DOHH2 (cell line): ENCODE data around the gene CSGALNACT2.
"Not testable (repeated sequence)": the region's sequence is repeated elsewhere in the genome, so short reads cannot be mapped to it uniquely, and the experiment has no call there.

Experiments
- H3F3A ChIP-seq: fragments of 200-600 bp; sonication (generic), shearing (Covaris generic); 2 replicates; pipeline ENCODE4 v1.6.0; 2016; ENCODE audit warnings: antibody characterized with exemption, mild to moderate bottlenecking; ENCODE audit not compliant: control insufficient read depth, insufficient read depth
- H3K27ac ChIP-seq: fragments of 200-600 bp; sonication (generic); 2 replicates; pipeline ENCODE4 v1.5.1; 2014; ENCODE audit warnings: low read depth, mild to moderate bottlenecking, low read length, moderate library complexity
- H3K27me3 ChIP-seq: fragments of 200-600 bp; sonication (generic); 2 replicates; pipeline ENCODE4 v1.6.1; 2014; ENCODE audit warnings: mild to moderate bottlenecking, low read length, mixed read lengths; ENCODE audit not compliant: control insufficient read depth
- H3K36me3 ChIP-seq: fragments of 200-600 bp; sonication (generic); 2 replicates; pipeline ENCODE4 v1.6.1; 2014; ENCODE audit warnings: mild to moderate bottlenecking, low read length, moderate library complexity, mixed read lengths; ENCODE audit not compliant: control insufficient read depth
- H3K4me1 ChIP-seq: fragments of 200-600 bp; sonication (generic); 2 replicates; pipeline ENCODE4 v1.6.1; 2014; ENCODE audit warnings: mild to moderate bottlenecking, low read length, mixed read lengths; ENCODE audit not compliant: control insufficient read depth
- H3K4me2 ChIP-seq: fragments of 200-600 bp; sonication (generic); 2 replicates; pipeline ENCODE4 v1.6.0; 2014; ENCODE audit warnings: mild to moderate bottlenecking, low read length, moderate library complexity
- H3K4me3 ChIP-seq: fragments of 200-600 bp; sonication (generic); 2 replicates; pipeline ENCODE4 v1.5.1; 2014; ENCODE audit warnings: mild to moderate bottlenecking, low read length, mixed read lengths
- H3K79me2 ChIP-seq: fragments of 200-600 bp; sonication (generic); 2 replicates; pipeline ENCODE4 v1.6.1; 2014; ENCODE audit warnings: mild to moderate bottlenecking, low read length, mixed read lengths; ENCODE audit not compliant: control insufficient read depth
- H3K9me2 ChIP-seq: fragments of 200-600 bp; sonication (generic); replicated peaks from 2 replicates; pipeline ENCODE4 v1.6.1; 2014; ENCODE audit warnings: mild to moderate bottlenecking, low read length, mixed read lengths; ENCODE audit not compliant: control insufficient read depth
- H3K9me3 ChIP-seq: fragments of 200-600 bp; sonication (generic); 2 replicates; pipeline ENCODE4 v1.6.1; 2014; ENCODE audit warnings: antibody characterized with exemption, low read length, mixed read lengths; ENCODE audit not compliant: control insufficient read depth, insufficient read depth
- H4K20me1 ChIP-seq: fragments of 200-600 bp; sonication (generic); 2 replicates; pipeline ENCODE4 v1.6.0; 2014; ENCODE audit warnings: low read depth, mild to moderate bottlenecking, antibody characterized with exemption, low read length, moderate library complexity; ENCODE audit not compliant: control insufficient read depth, insufficient read depth
- EZH2phosphoT487 ChIP-seq: fragments of 200-600 bp; sonication (generic); IDR thresholded peaks from 2 replicates; pipeline ENCODE4 v1.6.1; 2017; ENCODE audit warnings: borderline replicate concordance, mild to moderate bottlenecking, antibody characterized with exemption, low read length, moderate library complexity, mixed read lengths
- TF ChIP-seq, protein P1 (sequence below): fragments of 200-600 bp; sonication (generic); IDR thresholded peaks from one replicate; pipeline ENCODE4 v1.5.1; 2014; ENCODE audit warnings: antibody characterized with exemption, mild to moderate bottlenecking, low read depth, low read length; ENCODE audit not compliant: poor library complexity, severe bottlenecking

The CSGALNACT2 gene

DNA sequence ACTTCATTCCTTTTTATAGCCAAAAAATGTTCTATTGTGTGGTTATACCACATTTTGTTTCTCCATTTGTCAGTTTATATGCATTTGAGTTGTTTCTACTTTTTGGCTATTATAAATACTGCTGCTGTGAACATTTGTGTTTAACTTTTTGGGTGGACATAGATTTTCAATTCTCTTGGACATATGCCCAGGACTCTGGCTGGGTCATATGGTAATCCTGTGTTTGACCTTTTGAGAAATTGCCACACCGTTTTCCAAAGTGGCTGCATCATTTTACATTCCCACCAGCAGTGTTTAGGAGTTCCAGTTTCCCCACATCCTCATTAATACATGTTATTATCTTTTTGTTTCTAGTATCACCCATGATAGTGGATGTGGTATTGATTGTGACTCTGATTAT, 39.4 kb downstream of the CSGALNACT2 start:
- Histone ChIP-seq H3F3A (no peaks in the 10 kb centered on the region), H3K9me2 (no peaks in the 10 kb centered on the region), H3K4me1 (no peaks in the 10 kb centered on the region), H3K4me2 (no peak overlapping the region), H3K9me3 (no peaks in the 10 kb centered on the region), H4K20me1 (no peaks in the 10 kb centered on the region), H3K36me3 (peaks cover 17% of the 10 kb centered on the region; the same call in 1 of the 2 replicates), H3K4me3 (no peak overlapping the region), H3K27me3 (no peaks in the 10 kb centered on the region), H3K27ac (no peak overlapping the region), H3K79me2 (no peaks in the 10 kb centered on the region)
- TF ChIP-seq, protein P1, sequence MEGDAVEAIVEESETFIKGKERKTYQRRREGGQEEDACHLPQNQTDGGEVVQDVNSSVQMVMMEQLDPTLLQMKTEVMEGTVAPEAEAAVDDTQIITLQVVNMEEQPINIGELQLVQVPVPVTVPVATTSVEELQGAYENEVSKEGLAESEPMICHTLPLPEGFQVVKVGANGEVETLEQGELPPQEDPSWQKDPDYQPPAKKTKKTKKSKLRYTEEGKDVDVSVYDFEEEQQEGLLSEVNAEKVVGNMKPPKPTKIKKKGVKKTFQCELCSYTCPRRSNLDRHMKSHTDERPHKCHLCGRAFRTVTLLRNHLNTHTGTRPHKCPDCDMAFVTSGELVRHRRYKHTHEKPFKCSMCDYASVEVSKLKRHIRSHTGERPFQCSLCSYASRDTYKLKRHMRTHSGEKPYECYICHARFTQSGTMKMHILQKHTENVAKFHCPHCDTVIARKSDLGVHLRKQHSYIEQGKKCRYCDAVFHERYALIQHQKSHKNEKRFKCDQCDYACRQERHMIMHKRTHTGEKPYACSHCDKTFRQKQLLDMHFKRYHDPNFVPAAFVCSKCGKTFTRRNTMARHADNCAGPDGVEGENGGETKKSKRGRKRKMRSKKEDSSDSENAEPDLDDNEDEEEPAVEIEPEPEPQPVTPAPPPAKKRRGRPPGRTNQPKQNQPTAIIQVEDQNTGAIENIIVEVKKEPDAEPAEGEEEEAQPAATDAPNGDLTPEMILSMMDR: no peak
- no peak for TF ChIP-seq EZH2phosphoT487

DNA sequence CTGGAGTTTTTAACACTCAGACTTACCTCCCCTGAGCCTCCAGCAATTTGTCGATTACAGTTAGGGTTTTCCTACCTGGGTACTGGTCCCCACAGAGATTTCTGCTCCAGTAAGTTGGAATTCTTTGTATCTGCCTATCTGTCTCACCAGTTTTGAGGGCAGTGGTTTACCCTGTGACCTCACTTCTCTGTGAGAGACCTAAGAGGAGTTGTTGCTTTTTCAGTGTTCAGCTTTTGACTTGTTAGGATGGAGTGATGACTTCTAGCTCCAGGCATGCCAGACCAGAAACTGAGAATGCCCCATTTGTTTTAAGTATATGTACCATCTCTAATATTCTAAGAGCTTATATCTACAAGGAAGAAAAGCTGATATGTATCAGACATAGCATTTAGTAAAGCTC, 42.9 kb downstream of the CSGALNACT2 start:
- no peaks in the 10 kb centered on the region for H3K4me1 ChIP-seq
- TF ChIP-seq, protein P1: no peak
- no peak for TF ChIP-seq EZH2phosphoT487
- no peak overlapping the region for H3K4me3 ChIP-seq
- H3K9me3 ChIP-seq: no peaks in the 10 kb centered on the region
- no peaks in the 10 kb centered on the region for H4K20me1 ChIP-seq
- no peak overlapping the region for H3K4me2 ChIP-seq
- H3K27me3 ChIP-seq: no peaks in the 10 kb centered on the region
- no peak overlapping the region for H3K27ac ChIP-seq
- no peaks in the 10 kb centered on the region for H3K79me2 ChIP-seq
- H3F3A ChIP-seq: no peaks in the 10 kb centered on the region
- no peaks in the 10 kb centered on the region for H3K9me2 ChIP-seq
- peaks cover 17% of the 10 kb centered on the region; the same call in 1 of the 2 replicates for H3K36me3 ChIP-seq

DNA sequence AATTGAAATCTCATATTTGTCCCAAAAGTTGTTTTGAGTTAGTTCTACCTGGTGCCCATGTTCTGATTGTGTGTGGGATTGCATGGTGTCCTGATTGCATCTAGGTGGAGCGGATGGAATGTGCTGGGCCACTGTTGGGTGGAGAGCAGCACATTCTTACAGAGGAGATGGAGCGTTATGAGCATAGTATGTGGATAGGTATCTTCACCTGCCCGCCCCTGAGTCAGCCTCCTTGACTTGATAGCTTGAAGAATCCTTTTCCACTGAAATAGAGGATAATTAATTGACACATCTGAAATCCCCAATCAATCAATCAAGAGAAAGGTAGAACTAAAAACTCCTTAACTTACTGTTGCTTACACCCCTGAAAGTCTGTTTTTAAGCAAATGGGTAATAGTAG, 45.5 kb downstream of the CSGALNACT2 start:
- not testable (repeated sequence) for H3F3A ChIP-seq, H3K4me2 ChIP-seq, H3K79me2 ChIP-seq, H3K9me2 ChIP-seq, H3K36me3 ChIP-seq, H3K4me3 ChIP-seq, H3K27me3 ChIP-seq, H3K27ac ChIP-seq, H3K4me1 ChIP-seq, H3K9me3 ChIP-seq, H4K20me1 ChIP-seq

DNA sequence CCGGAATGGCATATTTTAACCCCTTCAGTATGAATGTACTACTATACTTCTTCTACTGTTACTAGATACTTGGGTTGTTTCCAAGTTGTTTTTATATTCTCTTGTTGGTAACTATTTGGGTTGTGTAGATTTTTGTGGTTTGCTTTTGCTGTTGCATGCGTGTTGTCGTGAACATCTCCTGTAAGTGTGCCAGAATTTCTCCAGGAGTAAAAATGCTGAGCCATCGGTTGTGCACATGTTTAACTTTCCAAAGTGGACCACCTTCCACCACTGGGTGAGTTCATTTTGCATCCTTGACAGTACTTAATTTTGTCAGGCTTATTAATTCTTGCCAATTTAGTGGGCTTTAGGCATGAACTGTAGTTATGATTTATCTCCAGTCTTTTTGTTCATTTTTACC, 47.9 kb downstream of the CSGALNACT2 start:
- Histone ChIP-seq H4K20me1 (no peaks in the 10 kb centered on the region), H3K9me3 (no peaks in the 10 kb centered on the region), H3K36me3 (no peaks in the 10 kb centered on the region), H3K27ac (no peak overlapping the region), H3K4me3 (no peak overlapping the region), H3K4me1 (no peaks in the 10 kb centered on the region), H3K79me2 (no peaks in the 10 kb centered on the region), H3F3A (0 out of 2 replicates have a peak, but pooled peaks cover 2% of the 10 kb centered on the region), H3K27me3 (no peaks in the 10 kb centered on the region), H3K9me2 (no peaks in the 10 kb centered on the region), H3K4me2 (no peak overlapping the region)
- no peak for TF ChIP-seq EZH2phosphoT487
- TF ChIP-seq, protein P1: no peak
